GM18498 (cell line): ENCODE measurements around the gene DNA2.
A peak's percentile ranks its signal among the peaks of the same experiment; 100 is the strongest.

Source experiments
- ATAC-seq: cut with Tn5 transposase; IDR thresholded peaks from one replicate; pipeline ENCODE4 v1.9.1; 2021; ENCODE audit warnings: mild to moderate bottlenecking, moderate library complexity; ENCODE audit not compliant: unreplicated experiment

DNA2 gene

GRCh38 chr10:68446179-68446578 is 25.6 kb downstream of the DNA2 start:
- no peak for ATAC-seq

- ATAC-seq = no peak
These were observed 28.8 kb downstream of the DNA2 start for GRCh38 chr10:68442971-68443370.

GRCh38 chr10:68440898-68441297 is 30.9 kb downstream of the DNA2 start:
- no peak for ATAC-seq

GRCh38 chr10:68435803-68436202 is 36.0 kb downstream of the DNA2 start:
- ATAC-seq = no peak

- ATAC-seq = no peak
These were observed 37.1 kb downstream of the DNA2 start for GRCh38 chr10:68434657-68435056.

- no peak for ATAC-seq
These were observed 43.2 kb downstream of the DNA2 start for GRCh38 chr10:68428396-68429104.

- no peak for ATAC-seq
These were observed 47.2 kb downstream of the DNA2 start for GRCh38 chr10:68424454-68425014.

GRCh38 chr10:68423522-68423921 is 48.3 kb downstream of the DNA2 start:
- ATAC-seq = no peak

- no peak for ATAC-seq
These were observed 52.4 kb downstream of the DNA2 start for GRCh38 chr10:68419376-68419775.

- no peak for ATAC-seq
These were observed 62.8 kb downstream of the DNA2 start for GRCh38 chr10:68408898-68409518.

- peak; percentile 97 for ATAC-seq
These were observed 64.8 kb downstream of the DNA2 start, which contains the start of gene RUFY2 for GRCh38 chr10:68406815-68407548. Gene RUFY2, minus strand, starts transcription at chr10:68407277. Its CDS starts 88 bp downstream, at chr10:68407189.

GRCh38 chr10:68406111-68406814 is 65.5 kb downstream of the DNA2 start:
- ATAC-seq = peak; percentile 42

- no peak for ATAC-seq
These were observed 68.1 kb downstream of the DNA2 start for GRCh38 chr10:68403701-68404100.

GRCh38 chr10:68402276-68402675 is 69.5 kb downstream of the DNA2 start:
- ATAC-seq = no peak

- ATAC-seq = no peak
These were observed 74.8 kb downstream of the DNA2 start for GRCh38 chr10:68397005-68397404.

- ATAC-seq = no peak
These were observed 86.0 kb downstream of the DNA2 start for GRCh38 chr10:68385740-68386139.

GRCh38 chr10:68371604-68372003 is 100.2 kb downstream of the DNA2 start:
- no peak for ATAC-seq

- ATAC-seq = no peak
These were observed 104.7 kb downstream of the DNA2 start for GRCh38 chr10:68367121-68367520.

- ATAC-seq = no peak
These were observed 105.2 kb downstream of the DNA2 start for GRCh38 chr10:68366600-68366999.

GRCh38 chr10:68365611-68366010 is 106.2 kb downstream of the DNA2 start:
- no peak for ATAC-seq
